ENCODE measurements around the gene ZNF264.

DNA sequence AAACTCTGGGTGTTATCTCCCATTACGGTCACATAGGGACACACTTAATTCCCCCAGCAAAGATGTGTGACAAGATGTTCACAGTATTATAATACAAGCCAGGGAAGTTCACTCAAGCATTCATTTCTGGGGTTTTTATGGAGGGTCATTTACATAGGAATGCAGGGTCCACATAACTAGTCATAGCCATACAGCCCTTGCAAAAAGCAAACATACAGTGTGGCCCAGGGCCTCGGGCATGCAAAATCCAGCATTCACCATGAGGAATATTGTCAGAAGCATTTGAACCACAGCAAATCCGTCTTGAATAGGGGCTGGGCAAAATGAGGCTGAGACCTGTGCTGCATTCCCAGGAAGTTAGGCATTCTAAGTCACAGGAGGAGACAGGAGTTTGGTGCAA is 76.0 kb downstream of the ZNF264 start:
- TF ChIP-seq, protein P1, sequence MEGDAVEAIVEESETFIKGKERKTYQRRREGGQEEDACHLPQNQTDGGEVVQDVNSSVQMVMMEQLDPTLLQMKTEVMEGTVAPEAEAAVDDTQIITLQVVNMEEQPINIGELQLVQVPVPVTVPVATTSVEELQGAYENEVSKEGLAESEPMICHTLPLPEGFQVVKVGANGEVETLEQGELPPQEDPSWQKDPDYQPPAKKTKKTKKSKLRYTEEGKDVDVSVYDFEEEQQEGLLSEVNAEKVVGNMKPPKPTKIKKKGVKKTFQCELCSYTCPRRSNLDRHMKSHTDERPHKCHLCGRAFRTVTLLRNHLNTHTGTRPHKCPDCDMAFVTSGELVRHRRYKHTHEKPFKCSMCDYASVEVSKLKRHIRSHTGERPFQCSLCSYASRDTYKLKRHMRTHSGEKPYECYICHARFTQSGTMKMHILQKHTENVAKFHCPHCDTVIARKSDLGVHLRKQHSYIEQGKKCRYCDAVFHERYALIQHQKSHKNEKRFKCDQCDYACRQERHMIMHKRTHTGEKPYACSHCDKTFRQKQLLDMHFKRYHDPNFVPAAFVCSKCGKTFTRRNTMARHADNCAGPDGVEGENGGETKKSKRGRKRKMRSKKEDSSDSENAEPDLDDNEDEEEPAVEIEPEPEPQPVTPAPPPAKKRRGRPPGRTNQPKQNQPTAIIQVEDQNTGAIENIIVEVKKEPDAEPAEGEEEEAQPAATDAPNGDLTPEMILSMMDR (IDR thresholded peaks at IDR 0.05; ENCODE audit: low read depth, low read length), result no peak
- TF ChIP-seq EZH2phosphoT487 (IDR thresholded peaks at IDR 0.05; ENCODE audit: low read depth), result no peak
